ENCODE results near the gene DEGS2.

DNA sequence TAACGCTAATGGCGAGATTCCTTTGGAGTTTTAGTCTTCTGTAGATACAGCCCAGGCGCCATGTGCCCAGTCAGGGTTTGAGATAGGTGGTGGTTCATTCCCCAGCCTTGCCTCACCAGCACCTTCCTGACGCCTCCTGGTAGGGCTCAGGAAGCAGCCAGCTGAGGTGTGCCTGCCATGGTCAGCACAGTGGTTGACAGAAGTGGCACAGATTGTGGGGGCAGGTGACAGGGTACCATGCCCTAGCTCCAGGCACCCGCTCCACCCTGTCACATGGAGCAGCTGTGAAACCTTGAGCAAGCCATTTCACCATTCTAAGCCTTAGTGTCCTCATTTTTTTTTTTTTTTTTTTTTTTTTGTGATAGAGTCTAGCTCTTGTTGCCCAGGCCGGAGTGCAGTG, 48.6 kb downstream of the DEGS2 start:
- TF ChIP-seq, protein P1, sequence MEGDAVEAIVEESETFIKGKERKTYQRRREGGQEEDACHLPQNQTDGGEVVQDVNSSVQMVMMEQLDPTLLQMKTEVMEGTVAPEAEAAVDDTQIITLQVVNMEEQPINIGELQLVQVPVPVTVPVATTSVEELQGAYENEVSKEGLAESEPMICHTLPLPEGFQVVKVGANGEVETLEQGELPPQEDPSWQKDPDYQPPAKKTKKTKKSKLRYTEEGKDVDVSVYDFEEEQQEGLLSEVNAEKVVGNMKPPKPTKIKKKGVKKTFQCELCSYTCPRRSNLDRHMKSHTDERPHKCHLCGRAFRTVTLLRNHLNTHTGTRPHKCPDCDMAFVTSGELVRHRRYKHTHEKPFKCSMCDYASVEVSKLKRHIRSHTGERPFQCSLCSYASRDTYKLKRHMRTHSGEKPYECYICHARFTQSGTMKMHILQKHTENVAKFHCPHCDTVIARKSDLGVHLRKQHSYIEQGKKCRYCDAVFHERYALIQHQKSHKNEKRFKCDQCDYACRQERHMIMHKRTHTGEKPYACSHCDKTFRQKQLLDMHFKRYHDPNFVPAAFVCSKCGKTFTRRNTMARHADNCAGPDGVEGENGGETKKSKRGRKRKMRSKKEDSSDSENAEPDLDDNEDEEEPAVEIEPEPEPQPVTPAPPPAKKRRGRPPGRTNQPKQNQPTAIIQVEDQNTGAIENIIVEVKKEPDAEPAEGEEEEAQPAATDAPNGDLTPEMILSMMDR (conservative IDR thresholded peaks at IDR 0.05; ENCODE audit: low read length), result no peak
- no peak for TF ChIP-seq EZH2phosphoT487 (IDR thresholded peaks at IDR 0.05; ENCODE audit: borderline replicate concordance)
